A549 (cell line): Measurements from ENCODE around the gene ACSF3. TPM values are rescaled to one million over a fixed set of nuclear protein-coding genes. Genes with fewer than 3 reads are reported as not detected.
A peak's percentile ranks its signal among the peaks of the same experiment; 100 is the strongest.

Experiments
- ATAC-seq, 2 experiments: fragments of 200-7000 bp in 1 of 2; fragments of >200 bp in 1 of 2; cut with Nextera tagmentation in 1 of 2; cut with Tn5 transposase in 1 of 2; 3 replicates each; pipeline versions ENCODE4 v1.8.0 to v1.9.1; 2018 to 2020; ENCODE audit warnings: mild to moderate bottlenecking in 1 of 2, moderate library complexity in 1 of 2
- CTCF ChIA-PET: fragments of 300-600 bp; sonication (Branson Sonifier 250); formaldehyde crosslinking; extraction: SDS; loops from one replicate; lab custom pipeline; 2021; ENCODE audit warnings: antibody characterized with exemption, inconsistent platforms; lab: Yijun Ruan, JAX
- POLR2A ChIA-PET: fragments of 350-600 bp; formaldehyde crosslinking; extraction: SDS; loops from one replicate; lab custom pipeline; 2021; ENCODE audit warnings: antibody characterized with exemption, inconsistent platforms; lab: Yijun Ruan, JAX
- DNase-seq, 2 experiments: peaks; one replicate each; pipeline versions ENCODE4 v3.0.0 to v3.0.0-alpha.2; 2011 to 2016; ENCODE audit warnings: low read depth in 1 of 2, low spot score in 1 of 2
- FAIRE-seq: peaks from 2 replicates; lab custom pipeline; 2011; peaks lifted over from hg19 to GRCh38; lab: Jason Lieb, UNC
- H3K27ac ChIP-seq, 2 experiments: fragments of >200 bp; sonication (Bioruptor Twin); formaldehyde crosslinking; 3 replicates each; pipeline ENCODE4 v1.5.1; 2016 to 2017
- H3K4me1 ChIP-seq: fragments of >200 bp; sonication (Bioruptor Twin); formaldehyde crosslinking; 3 replicates; pipeline ENCODE4 v1.6.1; 2016
- H3K4me2 ChIP-seq: fragments of >200 bp; sonication (Bioruptor Twin); formaldehyde crosslinking; 3 replicates; pipeline ENCODE4 v1.6.1; 2016
- H3K4me3 ChIP-seq: fragments of >200 bp; sonication (Bioruptor Twin); formaldehyde crosslinking; 3 replicates; pipeline ENCODE4 v1.5.1; 2016
- H3K9me3 ChIP-seq: fragments of >200 bp; sonication (Bioruptor Twin); formaldehyde crosslinking; 3 replicates; pipeline ENCODE4 v1.6.1; 2016
- CHD4 ChIP-seq: fragments of 200-600 bp; sonication (generic); IDR thresholded peaks from 2 replicates; pipeline ENCODE4 v1.6.1; 2016; ENCODE audit warnings: antibody characterized with exemption, mild to moderate bottlenecking, borderline replicate concordance
- EHF ChIP-seq: fragments of 250-450 bp; sonication (Bioruptor Pico); IDR thresholded peaks from 2 replicates; pipeline ENCODE4 v1.5.0; 2020; ENCODE audit warnings: mild to moderate bottlenecking
- FOSL2 ChIP-seq, 2 experiments: fragments of 450-650 bp in 1 of 2; fragments of >200 bp in 1 of 2; sonication (Bioruptor Twin) in 1 of 2; formaldehyde crosslinking; IDR thresholded peaks; 2 replicates each; pipeline versions ENCODE4 v1.5.0 to v1.6.1; 2016 to 2020; ENCODE audit warnings: mild to moderate bottlenecking in 1 of 2, moderate library complexity in 1 of 2
- NPAS2 ChIP-seq: fragments of 250-450 bp; sonication (Bioruptor Pico); IDR thresholded peaks from 2 replicates; pipeline ENCODE4 v1.8.0; 2022; ENCODE audit warnings: mild to moderate bottlenecking, moderate library complexity, borderline replicate concordance
- PHF8 ChIP-seq: fragments of 200-600 bp; sonication (generic); IDR thresholded peaks from 2 replicates; pipeline ENCODE4 v1.6.1; 2016; ENCODE audit warnings: low read depth, mild to moderate bottlenecking, antibody characterized with exemption, moderate library complexity, borderline replicate concordance
- RNF2 ChIP-seq: fragments of 200-600 bp; sonication (generic); IDR thresholded peaks from 2 replicates; pipeline ENCODE4 v1.6.1; 2016; ENCODE audit warnings: low read depth, mild to moderate bottlenecking, antibody characterized with exemption, moderate library complexity, borderline replicate concordance
- SREBF2 ChIP-seq: fragments of 450-650 bp; IDR thresholded peaks from 2 replicates; pipeline ENCODE4 v1.6.1; 2014; ENCODE audit warnings: mild to moderate bottlenecking, moderate library complexity
- ZC3H11A ChIP-seq: fragments of 450-650 bp; IDR thresholded peaks from 2 replicates; pipeline ENCODE4 v1.6.1; 2014; ENCODE audit warnings: antibody characterized with exemption, mild to moderate bottlenecking
- ZSCAN20 ChIP-seq: fragments of 250-450 bp; sonication (Bioruptor Pico); IDR thresholded peaks from 2 replicates; pipeline ENCODE4 v1.8.0; 2022; ENCODE audit warnings: mild to moderate bottlenecking, moderate library complexity
- WGBS: methylation state at CpG from one replicate; pipeline ENCODE4 v1.1.6; 2017; ENCODE audit errors: missing lambda C conversion rate; 5-methylcytosine and 5-hydroxymethylcytosine counted together
- polyA plus RNA-seq, 4 experiments: library from polyadenylated mRNA; depleted of rRNA in 3 of 4; stranded (reverse); fragments of >200 nt; fragmentation: RNase III in 1 of 4; extraction: RNeasy Plus Mini Kit Qiagen cat#74134 plus additional on column Dnase treatment in 1 of 4; gene quantifications; 2 replicates in 3 of 4; 3 replicates in 1 of 4; pipeline ENCODE4 v1.2.3, GENCODE V29; 2011 to 2017
- TF ChIP-seq, protein P1 (sequence below): fragments of >200 bp; sonication (Bioruptor Twin); formaldehyde crosslinking; IDR thresholded peaks from 3 replicates; pipeline ENCODE4 v1.5.1; 2016
- TF ChIP-seq, protein P2 (sequence below): fragments of 150-350 bp; IDR thresholded peaks from 2 replicates; pipeline ENCODE4 v1.6.1; 2014; ENCODE audit warnings: low read depth, mild to moderate bottlenecking, low read length
- TF ChIP-seq, protein P3 (sequence below): fragments of 250-450 bp; sonication (Bioruptor Pico); IDR thresholded peaks from 2 replicates; pipeline ENCODE4 v1.5.0; 2021; ENCODE audit warnings: mild to moderate bottlenecking, moderate library complexity, borderline replicate concordance
- TF ChIP-seq, protein P4 (sequence below): fragments of 200-600 bp; sonication (generic); IDR thresholded peaks from 2 replicates; pipeline ENCODE4 v1.6.1; 2016; ENCODE audit warnings: antibody characterized with exemption, mild to moderate bottlenecking, moderate library complexity
- TF ChIP-seq, protein P5 (sequence below): IDR thresholded peaks from 2 replicates; pipeline ENCODE4 v1.6.1; 2012

Gene ACSF3
- polyA plus RNA-seq, 2 of the 4 experiments (the other 2 are of a cell fraction) = 9.8 to 13.1 TPM

DNA sequence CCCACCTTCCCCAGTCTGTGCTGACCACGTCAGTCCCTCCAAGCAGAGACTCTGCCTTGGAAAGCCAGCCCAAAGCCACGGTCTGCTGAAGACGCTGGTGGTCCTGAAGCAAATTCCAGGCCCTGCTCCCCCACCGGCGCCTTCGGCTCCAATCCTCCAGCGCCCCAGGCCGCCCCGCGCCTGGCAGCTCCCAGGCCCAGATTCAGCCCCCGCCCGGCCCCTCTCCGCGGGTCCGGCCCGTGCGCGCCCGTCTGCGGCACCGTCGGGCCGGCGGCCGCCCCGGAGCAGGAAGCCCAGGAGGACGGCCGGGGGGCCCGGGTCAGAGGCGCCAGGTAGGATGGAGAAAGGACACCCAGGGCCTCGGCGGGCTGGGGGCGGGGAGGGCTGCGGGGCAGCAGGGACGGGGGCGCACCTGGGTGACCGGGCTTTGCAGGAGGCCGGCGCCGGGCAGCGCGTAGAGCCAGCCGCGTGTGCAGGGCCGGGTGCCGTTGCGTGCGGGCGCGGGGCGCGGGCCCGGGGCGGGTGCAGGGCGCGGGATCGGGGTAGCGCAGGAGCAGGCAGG, 107.3 kb downstream of the ACSF3 start (continued):
- TF ChIP-seq PHF8 (no peak), FOSL2 (IDR thresholded peaks at IDR 0.05) (no peak), FOSL2 (CRISPR knock-in tag; IDR thresholded peaks at IDR 0.05) (no peak), SREBF2 (no peak)
- TF ChIP-seq, protein P1, sequence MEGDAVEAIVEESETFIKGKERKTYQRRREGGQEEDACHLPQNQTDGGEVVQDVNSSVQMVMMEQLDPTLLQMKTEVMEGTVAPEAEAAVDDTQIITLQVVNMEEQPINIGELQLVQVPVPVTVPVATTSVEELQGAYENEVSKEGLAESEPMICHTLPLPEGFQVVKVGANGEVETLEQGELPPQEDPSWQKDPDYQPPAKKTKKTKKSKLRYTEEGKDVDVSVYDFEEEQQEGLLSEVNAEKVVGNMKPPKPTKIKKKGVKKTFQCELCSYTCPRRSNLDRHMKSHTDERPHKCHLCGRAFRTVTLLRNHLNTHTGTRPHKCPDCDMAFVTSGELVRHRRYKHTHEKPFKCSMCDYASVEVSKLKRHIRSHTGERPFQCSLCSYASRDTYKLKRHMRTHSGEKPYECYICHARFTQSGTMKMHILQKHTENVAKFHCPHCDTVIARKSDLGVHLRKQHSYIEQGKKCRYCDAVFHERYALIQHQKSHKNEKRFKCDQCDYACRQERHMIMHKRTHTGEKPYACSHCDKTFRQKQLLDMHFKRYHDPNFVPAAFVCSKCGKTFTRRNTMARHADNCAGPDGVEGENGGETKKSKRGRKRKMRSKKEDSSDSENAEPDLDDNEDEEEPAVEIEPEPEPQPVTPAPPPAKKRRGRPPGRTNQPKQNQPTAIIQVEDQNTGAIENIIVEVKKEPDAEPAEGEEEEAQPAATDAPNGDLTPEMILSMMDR = no peak

DNA sequence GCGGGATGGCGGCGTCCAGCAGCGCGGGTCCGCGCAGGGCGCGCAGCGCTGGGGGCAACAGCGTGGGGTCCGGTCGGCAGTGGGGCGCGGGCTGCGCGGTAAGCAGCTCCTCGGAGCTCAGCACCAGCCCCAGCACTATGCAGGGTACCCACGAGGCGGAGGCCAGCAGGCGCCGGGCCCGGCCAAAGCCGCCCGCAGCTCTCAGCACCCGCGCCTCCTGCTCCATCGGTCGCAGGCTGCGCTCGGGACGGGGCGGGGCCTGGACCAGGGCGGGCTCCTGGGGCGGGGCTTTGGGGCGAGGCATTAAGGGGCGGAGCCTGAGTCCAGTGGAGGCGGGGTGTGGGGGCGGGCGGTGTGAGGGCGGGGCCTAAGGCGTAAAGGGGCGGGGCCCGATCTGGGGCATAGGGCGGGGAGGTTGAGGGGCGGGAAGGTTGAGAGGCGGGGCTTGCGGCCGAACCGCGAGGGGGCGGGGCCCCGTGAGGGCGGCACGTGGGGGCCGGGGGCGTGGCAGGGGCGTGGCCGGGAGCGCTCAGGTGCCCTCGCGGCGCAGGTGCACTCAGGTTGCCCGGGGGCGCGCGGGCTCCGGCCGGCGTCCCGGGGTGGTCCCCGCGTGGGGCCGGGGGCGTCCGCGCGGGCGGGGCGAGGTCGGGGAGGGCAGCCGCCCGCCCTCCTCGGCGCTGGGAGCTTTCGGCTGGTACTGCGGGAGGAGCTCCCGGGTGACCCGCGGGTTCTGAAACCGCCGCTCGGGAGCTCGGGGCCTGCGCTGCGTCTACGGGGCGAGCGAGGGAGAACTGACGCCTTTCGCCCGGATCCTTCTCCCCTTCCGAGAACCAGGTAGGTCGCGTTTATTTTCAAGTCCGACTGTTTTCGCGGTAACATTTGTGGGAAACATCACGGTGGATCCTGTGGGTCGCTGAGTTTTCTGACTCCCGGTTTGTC, 108.1 kb downstream of the ACSF3 start:
- peak; percentile 82 to 87 for DNase-seq
- peaks cover 5% of the 10 kb centered on the region; the same call in 1 of the 3 replicates for H3K9me3 ChIP-seq
- FAIRE-seq = peak; percentile 90
- H3K27ac ChIP-seq = peak overlapping the region; percentile 36 to 77; a peak in 5 of 6 replicates
- POLR2A ChIA-PET = interaction anchor here (1.5 kb wide), 1 partner anchor 14 kb away, joined by 3 read pairs; no protein-coding TSS in a partner anchor
- H3K4me3 ChIP-seq = peak overlapping the region; percentile 62
- CTCF ChIA-PET = interaction anchor here (0.8 to 1.0 kb wide), 2 partner anchors 12 to 37 kb away, joined by 3 read pairs; no protein-coding TSS in a partner anchor
- peak overlapping the region; percentile 100 for H3K4me2 ChIP-seq
- peak; percentile 75 to 85 for ATAC-seq
- TF ChIP-seq, protein P2, sequence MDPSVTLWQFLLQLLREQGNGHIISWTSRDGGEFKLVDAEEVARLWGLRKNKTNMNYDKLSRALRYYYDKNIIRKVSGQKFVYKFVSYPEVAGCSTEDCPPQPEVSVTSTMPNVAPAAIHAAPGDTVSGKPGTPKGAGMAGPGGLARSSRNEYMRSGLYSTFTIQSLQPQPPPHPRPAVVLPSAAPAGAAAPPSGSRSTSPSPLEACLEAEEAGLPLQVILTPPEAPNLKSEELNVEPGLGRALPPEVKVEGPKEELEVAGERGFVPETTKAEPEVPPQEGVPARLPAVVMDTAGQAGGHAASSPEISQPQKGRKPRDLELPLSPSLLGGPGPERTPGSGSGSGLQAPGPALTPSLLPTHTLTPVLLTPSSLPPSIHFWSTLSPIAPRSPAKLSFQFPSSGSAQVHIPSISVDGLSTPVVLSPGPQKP = no peak
- TF ChIP-seq, protein P3, sequence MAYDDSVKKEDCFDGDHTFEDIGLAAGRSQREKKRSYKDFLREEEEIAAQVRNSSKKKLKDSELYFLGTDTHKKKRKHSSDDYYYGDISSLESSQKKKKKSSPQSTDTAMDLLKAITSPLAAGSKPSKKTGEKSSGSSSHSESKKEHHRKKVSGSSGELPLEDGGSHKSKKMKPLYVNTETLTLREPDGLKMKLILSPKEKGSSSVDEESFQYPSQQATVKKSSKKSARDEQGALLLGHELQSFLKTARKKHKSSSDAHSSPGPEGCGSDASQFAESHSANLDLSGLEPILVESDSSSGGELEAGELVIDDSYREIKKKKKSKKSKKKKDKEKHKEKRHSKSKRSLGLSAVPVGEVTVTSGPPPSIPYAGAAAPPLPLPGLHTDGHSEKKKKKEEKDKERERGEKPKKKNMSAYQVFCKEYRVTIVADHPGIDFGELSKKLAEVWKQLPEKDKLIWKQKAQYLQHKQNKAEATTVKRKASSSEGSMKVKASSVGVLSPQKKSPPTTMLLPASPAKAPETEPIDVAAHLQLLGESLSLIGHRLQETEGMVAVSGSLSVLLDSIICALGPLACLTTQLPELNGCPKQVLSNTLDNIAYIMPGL (CRISPR knock-in tag) = no peak
- TF ChIP-seq ZC3H11A (no peak), EHF (no peak), CHD4 (no peak), RNF2 (no peak), NPAS2 (no peak), ZSCAN20 (no peak)
- TF ChIP-seq, protein P4, sequence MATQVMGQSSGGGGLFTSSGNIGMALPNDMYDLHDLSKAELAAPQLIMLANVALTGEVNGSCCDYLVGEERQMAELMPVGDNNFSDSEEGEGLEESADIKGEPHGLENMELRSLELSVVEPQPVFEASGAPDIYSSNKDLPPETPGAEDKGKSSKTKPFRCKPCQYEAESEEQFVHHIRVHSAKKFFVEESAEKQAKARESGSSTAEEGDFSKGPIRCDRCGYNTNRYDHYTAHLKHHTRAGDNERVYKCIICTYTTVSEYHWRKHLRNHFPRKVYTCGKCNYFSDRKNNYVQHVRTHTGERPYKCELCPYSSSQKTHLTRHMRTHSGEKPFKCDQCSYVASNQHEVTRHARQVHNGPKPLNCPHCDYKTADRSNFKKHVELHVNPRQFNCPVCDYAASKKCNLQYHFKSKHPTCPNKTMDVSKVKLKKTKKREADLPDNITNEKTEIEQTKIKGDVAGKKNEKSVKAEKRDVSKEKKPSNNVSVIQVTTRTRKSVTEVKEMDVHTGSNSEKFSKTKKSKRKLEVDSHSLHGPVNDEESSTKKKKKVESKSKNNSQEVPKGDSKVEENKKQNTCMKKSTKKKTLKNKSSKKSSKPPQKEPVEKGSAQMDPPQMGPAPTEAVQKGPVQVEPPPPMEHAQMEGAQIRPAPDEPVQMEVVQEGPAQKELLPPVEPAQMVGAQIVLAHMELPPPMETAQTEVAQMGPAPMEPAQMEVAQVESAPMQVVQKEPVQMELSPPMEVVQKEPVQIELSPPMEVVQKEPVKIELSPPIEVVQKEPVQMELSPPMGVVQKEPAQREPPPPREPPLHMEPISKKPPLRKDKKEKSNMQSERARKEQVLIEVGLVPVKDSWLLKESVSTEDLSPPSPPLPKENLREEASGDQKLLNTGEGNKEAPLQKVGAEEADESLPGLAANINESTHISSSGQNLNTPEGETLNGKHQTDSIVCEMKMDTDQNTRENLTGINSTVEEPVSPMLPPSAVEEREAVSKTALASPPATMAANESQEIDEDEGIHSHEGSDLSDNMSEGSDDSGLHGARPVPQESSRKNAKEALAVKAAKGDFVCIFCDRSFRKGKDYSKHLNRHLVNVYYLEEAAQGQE = no peak
- TF ChIP-seq, protein P5, sequence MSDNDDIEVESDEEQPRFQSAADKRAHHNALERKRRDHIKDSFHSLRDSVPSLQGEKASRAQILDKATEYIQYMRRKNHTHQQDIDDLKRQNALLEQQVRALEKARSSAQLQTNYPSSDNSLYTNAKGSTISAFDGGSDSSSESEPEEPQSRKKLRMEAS = no peak
- WGBS = 7% methylated on average over 17 of the region's 111 CpGs
- peaks cover 8% of the 10 kb centered on the region for H3K4me1 ChIP-seq
